Measurements from ENCODE around the gene ANTXR2. TPM values are rescaled to one million over a fixed set of nuclear protein-coding genes. Genes with fewer than 3 reads are reported as not detected.

Gene ANTXR2
- polyA plus RNA-seq, 5 donors = 48.1 to 76.4 (median 65.5) TPM

DNA sequence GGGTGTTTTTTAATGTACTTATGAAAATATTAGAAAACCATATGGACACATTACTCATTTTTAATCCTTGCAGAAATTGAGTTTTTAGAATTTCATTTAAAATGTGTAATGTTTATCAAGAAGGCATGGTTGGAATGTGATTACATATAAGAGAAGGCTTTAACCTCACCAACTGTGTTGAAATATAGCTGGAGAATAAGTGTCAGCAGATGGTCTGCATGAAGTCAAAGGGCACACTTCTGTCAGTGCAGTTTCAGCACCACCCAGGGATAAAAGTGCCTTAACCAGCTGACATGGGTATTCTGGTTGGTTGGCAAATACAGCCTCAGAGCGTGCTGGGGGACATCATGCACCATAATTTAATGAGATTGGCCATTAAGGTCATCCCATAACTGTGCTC is 21.2 kb upstream of the ANTXR2 start:
- no peak for DNase-seq

DNA sequence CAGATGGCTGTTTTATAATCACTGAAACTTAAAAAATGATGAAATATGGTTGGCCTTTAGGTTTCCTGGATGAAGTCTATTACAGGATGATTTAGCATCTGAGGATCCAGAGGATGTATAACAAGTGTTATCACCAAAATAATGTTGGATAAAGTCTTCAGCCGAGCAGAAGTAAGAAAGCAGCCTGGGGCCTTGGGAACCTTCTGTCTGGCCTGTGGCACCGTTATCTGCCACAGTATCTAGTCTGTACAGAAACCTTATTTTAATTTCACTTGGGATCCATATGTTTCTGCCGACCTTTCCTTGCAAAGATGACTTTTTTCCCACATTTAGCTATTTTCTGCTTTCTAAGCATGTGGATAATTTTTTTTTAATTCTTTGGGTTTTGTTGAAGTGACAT is 20.5 kb upstream of the ANTXR2 start:
- DNase-seq = no peak

DNA sequence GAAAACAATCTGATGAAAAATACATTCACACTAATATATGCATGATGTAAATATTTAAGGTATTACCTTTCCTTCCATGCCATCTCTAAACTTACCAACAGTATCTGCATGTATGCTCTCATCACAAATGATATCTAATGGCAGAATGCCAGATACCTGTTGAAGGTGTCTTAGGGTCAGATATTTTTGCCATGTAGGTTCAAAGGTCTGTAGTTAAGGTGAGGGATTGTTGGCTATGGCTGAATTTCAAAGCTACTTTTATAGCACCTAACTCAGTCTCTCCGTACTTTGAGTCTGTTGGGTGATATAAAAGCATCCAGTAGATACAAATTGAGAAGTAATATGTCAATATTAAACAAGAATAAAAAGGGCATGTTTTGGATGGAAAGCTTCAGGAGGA is 19.8 kb upstream of the ANTXR2 start:
- DNase-seq = no peak

DNA sequence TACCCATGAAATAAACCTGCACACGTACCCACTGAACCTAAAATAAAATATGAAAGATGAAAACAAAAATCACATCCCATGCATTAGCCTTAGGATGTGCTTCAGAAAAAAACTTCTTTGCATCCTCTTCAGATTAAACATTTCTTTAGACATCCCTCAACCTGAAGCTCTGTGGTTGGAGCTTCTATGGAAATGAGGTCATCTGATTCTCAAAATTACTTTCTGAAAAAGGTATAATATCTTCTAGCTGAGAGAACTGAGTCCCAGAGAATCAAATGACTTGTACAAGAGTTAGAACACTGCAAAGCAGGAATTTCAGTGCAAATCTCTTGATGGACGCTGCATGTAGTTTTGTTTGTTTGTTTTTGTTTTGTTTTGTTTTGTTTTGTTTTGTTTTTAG is 19.1 kb upstream of the ANTXR2 start:
- DNase-seq = no peak

DNA sequence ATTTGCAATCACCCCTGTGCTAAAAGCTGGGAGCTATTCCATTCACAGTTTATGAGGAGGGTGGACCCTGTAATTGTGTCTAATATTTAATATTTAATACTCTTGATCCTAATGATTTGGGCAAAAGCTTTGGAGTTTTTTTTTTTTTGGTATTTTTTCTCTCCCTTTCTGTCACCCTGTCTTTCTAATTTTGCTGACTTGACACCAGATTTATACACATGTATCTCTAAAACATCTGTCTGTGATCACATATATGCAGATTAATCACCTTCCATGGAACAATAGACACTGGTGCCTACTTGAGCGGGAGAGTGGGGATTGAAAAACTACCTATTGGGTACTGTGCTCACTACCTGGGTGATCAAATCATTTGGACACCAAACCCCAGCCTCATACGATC is 18.7 kb upstream of the ANTXR2 start:
- no peak for DNase-seq

DNA sequence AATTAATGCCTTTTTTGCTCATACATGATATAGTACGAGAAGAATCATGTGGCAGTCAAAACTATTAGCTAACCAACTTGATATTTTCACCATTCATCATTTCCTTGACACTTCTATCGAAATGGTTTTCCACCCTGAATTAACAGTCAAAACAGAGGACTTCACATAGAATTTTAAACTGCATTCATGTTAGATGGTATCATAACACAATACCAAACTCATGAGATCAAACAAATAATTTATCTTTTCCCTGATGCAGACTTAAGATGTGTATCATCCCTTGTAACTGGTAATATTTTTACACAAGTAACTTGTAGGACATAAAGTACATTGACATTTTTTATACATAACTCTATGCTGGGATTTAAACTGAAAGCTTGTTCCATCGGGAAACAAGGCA is 18.2 kb upstream of the ANTXR2 start:
- no peak for DNase-seq

DNA sequence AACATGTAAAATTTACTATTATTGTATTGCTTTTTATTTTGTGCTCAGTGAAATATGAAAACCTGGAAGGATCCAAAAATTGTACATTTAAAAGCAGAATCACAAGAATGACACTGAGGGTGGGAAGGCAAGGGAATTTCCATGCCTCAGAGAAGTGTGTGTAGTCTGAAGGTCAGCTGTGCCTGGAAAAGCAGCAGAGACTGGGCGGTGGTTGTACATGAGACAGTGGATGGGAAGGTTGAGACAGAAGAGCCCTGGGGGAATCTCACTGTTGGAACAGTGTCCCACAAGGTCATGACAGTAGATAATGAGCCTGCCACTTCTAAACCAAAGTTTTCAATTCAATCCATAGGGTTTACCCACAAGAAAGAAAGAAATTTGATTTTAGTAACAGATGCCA is 17.1 kb upstream of the ANTXR2 start:
- no peak for DNase-seq

DNA sequence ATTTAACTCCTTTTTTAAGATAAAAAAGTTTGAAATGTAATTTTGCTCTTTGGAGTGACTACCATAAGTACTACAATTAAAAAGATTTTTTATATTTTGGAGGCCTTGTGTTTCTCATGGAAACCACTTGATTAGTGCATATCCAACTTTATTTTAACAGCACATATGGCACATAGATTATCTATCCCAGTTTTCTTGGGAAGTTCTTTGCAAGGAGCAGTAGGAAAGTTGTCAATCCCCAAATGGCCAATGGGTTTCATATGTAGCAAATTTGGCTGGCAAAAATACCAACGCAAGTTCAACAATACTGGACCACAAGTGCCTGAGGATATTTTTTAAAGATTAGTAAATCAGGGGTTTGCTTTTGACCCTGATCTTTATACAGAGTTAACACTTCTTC is 15.4 kb upstream of the ANTXR2 start:
- DNase-seq = no peak

DNA sequence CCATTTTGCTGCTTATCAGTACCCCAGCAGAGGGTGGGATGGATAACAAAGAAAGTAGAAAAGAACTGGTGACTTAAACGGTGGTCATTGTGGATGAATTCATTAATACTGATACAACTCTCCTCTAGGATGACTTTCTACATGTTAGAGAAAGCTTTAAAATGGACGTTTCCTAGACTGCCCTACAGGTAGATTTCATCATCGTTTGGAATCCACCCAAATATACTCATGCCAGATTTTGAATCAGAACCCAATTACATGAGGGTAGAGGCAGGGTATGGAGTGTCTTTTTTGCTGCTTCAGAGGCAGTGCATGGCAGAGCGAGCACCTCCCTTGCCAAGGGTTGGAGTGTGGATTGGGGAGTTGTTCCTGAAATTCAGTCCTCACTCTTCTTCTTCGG is 13.3 kb upstream of the ANTXR2 start:
- no peak for DNase-seq

DNA sequence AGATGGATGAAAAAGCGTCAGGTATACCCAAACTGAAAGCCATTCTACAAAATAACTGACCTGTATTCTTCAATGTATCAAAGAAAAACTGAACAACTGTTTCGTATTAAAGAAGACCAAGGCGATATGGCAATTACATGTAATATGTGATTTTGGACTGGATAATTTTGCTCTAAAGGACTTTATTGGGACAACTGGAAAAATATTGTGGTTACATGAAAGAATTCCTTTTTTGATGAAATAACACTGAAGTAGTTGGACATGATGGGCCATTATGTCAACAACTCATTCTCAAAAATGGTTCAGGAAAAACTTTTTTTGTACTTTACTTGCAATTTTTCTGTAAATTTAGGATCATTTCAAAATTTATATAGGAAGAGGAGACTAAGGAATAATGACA is 12.1 kb upstream of the ANTXR2 start:
- DNase-seq = no peak

DNA sequence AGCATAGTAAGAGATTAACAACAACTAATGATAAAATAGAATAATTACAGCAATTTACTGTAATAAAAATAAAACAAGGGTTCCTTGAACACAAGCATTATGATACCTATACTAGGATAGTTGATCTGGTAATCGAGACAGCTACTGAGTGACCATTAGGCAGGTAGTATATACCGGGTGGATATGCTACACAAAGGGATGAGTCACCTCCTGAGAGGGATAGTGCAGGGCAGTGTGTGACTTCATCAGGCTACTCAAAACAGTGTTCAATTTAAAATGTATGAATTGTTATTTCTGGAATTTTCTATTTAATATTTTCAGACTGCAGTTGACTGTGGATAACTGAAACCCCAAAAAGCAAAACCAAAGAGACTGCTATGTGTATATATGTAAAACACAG is 9.7 kb upstream of the ANTXR2 start:
- no peak for DNase-seq

DNA sequence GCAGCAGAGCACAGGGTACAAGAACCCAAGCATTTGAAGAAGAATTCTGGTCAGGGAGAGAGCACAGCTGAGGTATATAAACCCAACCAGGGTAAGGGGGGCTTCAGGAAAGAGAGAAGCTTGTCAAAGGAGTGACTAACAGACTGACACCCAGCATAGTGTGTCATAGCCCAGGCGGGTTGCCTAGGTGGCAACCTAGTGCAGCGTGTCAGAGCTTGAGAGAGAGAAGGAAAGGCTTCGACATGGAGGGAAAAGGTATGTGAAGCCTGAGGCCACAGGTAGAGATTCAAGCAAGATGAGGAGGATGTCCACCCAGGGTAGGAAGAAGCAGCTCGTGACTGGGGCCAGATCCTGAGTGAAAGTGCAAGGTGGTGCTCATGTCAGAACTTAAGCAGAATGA is 8.5 kb upstream of the ANTXR2 start:
- DNase-seq = no peak

DNA sequence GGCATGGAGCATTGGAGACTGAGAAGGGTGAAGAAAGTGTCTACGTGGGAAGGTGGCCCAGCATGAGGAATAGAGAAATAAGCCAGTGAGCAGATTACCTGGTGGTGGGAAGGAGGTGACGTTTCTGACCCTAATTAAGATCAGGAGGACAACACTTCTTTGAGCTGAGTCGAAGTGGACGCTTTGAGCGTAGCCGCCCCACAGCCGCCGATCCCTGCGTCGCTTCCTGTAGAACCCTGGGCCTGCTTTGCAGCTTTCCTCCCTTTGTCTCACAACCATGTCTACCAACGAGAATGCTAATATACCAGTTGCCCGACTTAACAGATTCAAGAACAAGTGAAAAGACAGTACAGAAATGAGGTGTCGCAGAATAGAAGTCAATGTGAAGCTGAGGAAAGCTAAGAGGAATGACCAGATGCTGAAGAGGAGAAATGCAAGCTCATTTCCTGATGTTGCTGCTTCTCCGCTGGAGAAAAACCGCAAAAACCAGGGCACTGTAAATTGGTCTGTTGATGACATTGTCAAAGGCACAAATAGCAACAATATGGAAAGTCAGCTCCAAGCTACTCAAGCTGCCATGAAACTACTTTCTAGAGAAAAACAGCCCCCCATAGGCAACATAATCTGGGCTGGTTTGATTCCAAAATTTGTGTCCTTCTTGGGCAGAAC is 6.4 kb upstream of the ANTXR2 start:
- DNase-seq = no peak

DNA sequence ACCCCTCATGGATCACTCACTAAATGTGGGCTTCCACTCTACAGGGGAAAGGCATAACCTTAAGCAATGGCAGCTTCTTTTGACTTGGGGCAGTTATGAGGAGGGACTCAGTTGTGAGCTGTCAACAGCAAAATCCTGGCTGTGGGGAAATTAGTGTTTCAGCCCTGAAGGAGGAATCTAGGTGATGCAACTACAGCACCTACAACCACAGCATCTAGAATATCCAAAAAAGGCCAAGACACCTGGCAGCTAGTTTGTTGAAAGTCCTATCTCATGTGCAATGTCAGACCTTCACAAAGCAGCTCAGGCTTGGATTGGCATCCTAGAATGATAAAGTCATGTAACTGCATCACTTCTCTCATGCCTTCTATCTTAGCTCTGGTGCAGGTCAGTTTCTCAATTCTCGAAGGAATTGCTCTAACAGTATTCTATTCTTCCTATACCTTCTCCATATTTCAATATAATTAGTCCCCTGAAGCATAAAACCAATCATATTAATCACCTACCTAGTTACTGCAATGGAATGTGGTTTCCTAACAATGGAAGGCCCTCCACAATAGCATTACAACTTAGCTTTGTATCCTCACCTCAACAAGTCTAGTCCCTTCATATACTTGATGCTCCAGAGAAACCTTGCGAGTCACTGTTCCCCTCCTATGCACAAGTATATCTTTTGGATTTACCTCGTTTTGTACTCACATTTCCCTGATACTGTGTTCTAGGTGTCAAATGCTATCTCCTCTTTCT is 5.5 kb upstream of the ANTXR2 start:
- no peak for DNase-seq

DNA sequence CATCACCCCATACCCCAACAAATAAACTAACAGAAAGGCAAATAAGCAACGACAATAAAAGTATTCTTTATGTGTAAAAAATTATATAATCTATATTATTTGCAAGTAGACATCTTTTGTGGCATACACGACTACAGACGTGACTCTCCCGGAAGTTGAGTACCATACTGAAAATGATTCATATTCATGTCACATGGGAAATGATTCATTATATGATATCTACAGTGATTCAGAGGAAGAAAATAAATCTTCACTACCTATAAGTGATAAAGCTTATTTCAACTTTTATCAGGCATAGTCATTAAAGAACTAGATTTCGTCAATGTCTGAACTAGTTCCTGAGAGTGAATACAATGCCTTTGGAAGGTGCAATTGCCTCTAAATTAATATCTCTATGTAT is 4.6 kb upstream of the ANTXR2 start:
- no peak for DNase-seq

DNA sequence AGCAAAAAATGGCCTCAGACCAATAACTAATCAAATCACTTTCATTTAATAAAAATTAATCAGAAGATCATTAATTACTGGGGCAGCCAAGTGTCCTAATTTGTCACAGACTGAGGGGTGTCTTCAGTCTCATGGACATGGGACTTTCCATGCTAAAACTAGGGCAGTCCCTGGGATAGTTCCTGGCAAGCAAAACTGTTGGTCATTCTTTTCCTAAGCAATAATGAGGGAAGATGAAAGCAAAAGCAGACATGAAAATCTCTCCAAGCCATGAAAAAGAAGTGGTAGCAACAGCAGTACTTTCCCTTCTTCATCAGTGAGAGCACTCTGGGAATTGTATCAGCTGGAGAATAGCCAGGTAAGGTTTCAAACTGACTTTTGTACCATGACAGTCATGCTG is 3.7 kb upstream of the ANTXR2 start:
- DNase-seq = no peak

DNA sequence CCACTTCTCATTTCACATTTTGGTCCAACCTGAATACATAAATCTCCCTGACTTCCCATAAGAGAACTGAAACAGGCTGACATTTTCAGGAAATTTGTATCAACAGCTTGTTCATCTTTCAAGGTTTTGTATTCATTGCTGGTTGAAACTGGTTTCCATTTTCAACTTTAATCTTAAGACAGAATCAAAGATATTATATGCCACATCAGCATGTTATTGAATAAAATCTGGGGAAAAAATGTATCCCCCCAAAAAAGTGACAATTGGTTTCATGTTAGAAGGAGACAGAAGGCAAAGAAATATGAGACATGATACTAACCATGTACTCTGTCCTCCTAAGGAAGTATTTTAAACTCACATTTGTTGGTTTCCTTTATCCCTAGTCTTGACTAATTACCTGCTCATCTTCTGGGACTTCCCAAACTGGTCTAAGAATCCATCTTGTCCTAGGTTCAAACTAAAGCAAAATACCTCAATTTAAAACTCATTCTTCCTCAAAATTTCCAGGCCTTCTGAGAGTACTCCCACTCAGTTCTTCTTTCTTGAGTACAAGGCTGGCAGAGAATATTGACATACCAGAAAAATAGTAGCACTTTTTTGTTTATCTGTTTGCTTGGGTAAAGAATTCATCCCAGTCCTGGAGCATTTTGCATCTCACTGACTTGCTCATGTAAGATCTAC is 3.1 kb upstream of the ANTXR2 start:
- no peak for DNase-seq

DNA sequence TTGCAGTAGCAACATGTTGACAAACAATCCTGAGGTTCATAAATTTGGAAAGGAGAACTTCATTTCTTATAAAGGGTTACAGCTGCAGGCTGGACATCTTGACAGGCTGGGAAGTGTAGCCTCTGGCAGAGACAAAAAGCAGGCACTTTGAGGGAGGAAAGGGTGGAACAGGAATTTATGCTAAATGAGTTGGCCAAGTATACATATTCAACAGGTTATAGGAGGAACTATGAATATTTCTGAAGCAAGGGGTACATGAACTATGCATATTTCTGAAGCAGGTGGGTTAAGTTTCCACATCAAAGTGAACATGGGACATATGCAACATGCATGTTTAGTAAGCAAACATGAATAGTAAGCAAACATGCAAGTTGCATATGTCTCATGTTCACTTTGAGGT is 1.6 kb upstream of the ANTXR2 start:
- no peak for DNase-seq

DNA sequence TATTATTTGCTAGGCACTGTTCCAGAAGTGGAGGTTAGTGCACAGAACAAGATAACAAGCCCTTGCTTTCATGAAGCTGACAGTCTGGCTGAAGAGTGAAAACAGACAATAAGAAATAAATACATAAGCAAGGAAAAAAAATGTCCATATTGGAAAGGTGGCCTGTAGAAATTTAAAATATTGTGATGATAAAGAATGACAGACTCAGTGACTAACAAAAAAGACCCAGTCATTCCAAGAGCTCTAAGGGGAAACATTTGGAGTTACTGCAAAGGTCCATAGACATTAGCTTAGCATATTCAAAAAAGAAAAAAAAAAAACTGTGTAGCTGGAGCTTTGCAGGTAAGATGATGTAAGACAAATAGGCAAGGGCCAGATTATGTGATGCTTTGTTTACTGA is 1.0 kb upstream of the ANTXR2 start:
- DNase-seq = no peak

DNA sequence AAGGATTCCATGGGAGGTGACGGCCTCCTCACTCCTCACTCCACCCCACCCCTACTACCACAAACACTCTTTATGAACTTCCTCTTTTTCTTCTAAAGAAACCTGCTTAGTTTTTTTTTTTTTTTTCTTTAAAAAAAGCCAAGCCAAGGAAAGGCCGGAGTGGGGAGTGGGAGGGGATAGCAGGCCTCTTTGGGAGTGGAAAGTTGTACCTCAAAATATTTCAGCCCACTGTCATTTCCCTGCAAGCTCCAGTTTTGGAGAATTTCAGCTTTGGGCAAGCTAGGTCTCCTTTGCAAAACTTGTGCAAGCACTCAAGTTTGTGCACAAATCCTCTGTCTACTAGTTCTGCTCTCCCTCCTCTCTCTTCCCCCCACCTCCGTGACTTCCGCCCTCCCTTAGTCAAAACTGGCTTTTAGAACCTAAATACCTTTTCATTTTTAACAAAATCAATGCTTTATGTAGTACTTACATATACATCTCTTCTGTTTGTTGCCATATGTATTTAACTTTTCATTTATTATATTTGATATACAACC is 512 bp upstream of the ANTXR2 start:
- DNase-seq = no peak

DNA sequence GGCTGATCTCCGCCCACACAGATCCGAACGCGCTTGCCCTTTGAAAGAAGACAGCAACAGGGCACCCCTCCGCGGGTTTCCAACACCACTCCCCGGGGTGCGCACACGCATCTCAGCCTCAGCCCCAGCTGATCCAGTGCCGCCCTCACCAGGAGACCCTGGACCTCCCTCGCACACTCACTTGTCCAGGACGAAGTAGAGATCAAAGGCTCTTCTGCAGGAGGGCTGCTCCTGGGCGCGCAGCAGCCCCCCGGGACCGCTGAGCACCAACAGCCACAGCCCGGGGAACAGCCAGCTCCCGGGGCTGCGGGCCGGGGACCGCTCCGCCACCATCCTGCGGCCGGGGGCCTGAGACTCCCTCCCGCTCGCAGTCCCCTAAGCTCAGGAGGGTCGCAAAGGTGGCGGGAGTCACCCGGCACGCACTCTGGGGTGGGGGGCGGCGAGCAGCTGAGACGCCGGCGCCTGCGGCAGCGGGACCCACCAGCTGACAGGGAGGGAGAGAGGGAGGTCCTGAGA is 743 bp downstream of the ANTXR2 start:
- DNase-seq = peak in 1 of 2 donors; percentile 47

DNA sequence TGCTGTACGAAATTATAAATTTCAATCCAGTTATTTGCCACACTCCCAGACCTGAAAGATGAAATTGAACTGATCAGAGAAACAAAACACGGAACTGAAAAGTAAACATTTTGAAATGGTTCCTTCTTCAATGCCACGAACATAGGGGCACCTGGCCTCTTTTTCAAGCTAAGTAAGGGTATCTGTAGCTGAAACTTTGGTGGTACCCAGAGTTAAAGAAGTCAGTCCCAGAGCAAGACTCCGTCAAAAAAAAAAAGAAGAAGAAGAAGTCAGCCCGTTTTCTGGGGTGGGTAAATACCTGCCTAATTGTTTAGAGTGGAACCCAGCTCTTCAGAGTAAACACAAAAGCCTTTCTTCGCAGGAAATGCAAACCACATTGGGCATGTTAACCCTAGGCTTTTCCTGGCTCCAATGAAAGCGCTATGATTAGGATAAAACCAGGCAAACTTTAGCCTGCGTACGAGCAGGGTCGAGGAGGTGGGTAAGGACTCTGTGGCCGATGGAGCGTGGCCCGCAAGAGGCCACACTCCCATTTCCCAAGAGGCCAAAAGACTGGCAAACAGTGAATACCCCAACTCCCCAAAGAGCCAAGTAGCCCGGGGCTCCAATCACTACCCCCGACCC is 1.3 kb downstream of the ANTXR2 start:
- peak in 1 of 2 donors; percentile 51 for DNase-seq
